ENCODE data around the gene SI. TPM values are rescaled to one million over a fixed set of nuclear protein-coding genes. Genes with fewer than 3 reads are reported as not detected.
"Not testable (repeated sequence)": the region's sequence is repeated elsewhere in the genome, so short reads cannot be mapped to it uniquely, and the experiment has no call there.

Gene SI

GRCh38 chr3:164962610-164963009, 115.7 kb downstream of the SI start:
- Histone ChIP-seq H3K4me1 (ENCODE audit: control insufficient read depth, insufficient read depth, low read length) (no peaks in the 10 kb centered on the region), H3K9ac (ENCODE audit: low read depth, low read length) (no peak overlapping the region), H3K27me3 (ENCODE audit: control insufficient read depth, insufficient read depth, low read length) (no peaks in the 10 kb centered on the region), H3K4me3 (ENCODE audit: low read length) (no peak overlapping the region), H3K36me3 (ENCODE audit: insufficient read depth, low read length) (no peaks in the 10 kb centered on the region), H3K9me3 (replicated peaks; ENCODE audit: low read length) (no peaks in the 10 kb centered on the region), H3K4me2 (ENCODE audit: low read length) (no peak overlapping the region)

GRCh38 chr3:164952966-164953365, 125.3 kb downstream of the SI start:
- H3K4me3 ChIP-seq (ENCODE audit: low read length): no peak overlapping the region
- no peak overlapping the region for H3K4me2 ChIP-seq (ENCODE audit: low read length)
- no peak overlapping the region for H3K9ac ChIP-seq (ENCODE audit: low read depth, low read length)
- H3K9me3 ChIP-seq (replicated peaks; ENCODE audit: low read length): no peaks in the 10 kb centered on the region
- no peaks in the 10 kb centered on the region for H3K27me3 ChIP-seq (ENCODE audit: control insufficient read depth, insufficient read depth, low read length)
- no peaks in the 10 kb centered on the region for H3K36me3 ChIP-seq (ENCODE audit: insufficient read depth, low read length)
- no peaks in the 10 kb centered on the region for H3K4me1 ChIP-seq (ENCODE audit: control insufficient read depth, insufficient read depth, low read length)

DNA sequence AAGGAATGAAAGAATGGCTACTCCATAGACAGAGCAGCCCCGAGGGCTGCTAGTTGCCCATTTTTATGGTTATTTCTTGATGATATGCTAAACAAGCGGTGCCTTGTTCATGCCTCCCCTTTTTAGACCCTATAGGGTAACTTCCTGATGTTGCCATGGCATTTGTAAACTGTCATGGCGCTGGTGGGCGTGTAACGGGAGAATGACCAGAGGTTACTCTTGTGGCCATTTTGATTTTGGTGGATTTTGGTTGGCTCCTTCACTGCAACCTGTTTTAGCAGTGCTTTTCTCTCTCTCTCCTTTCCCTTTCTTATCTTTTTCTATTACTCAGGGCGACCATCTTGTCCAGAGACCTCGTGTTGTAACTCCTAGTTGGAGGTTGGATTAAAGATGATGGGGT, 126.9 kb downstream of the SI start:
- not testable (repeated sequence) for H3K36me3 ChIP-seq (ENCODE audit: insufficient read depth, low read length); H3K27me3 ChIP-seq (ENCODE audit: control insufficient read depth, insufficient read depth, low read length); H3K4me1 ChIP-seq (ENCODE audit: control insufficient read depth, insufficient read depth, low read length); H3K9ac ChIP-seq (ENCODE audit: low read depth, low read length); H3K4me2 ChIP-seq (ENCODE audit: low read length); H3K9me3 ChIP-seq (replicated peaks; ENCODE audit: low read length); H3K4me3 ChIP-seq (ENCODE audit: low read length)

DNA sequence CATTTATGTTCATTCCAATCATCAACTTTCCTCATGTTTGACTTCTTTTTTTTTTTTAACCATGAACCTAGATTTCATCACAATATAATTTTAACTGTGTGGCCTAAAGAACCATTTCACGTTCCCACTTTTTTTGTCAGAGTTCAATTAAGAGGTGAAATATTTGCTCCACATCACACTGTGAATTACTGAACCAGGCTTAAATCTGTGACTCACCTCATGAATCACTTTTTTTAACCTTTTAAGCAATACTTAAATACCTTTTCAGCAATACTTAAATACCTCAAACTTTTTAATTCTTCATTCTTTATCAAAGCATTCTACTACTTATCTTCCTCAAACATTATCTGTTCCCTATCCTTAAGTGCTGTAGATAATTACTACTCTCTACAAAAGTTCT, 137.6 kb downstream of the SI start:
- H3K9me3 ChIP-seq (replicated peaks; ENCODE audit: low read length): peaks cover 3% of the 10 kb centered on the region
- H3K9ac ChIP-seq (ENCODE audit: low read depth, low read length): no peak overlapping the region
- no peak overlapping the region for H3K4me2 ChIP-seq (ENCODE audit: low read length)
- no peaks in the 10 kb centered on the region for H3K4me1 ChIP-seq (ENCODE audit: control insufficient read depth, insufficient read depth, low read length)
- no peak overlapping the region for H3K4me3 ChIP-seq (ENCODE audit: low read length)
- no peaks in the 10 kb centered on the region for H3K27me3 ChIP-seq (ENCODE audit: control insufficient read depth, insufficient read depth, low read length)
- no peaks in the 10 kb centered on the region for H3K36me3 ChIP-seq (ENCODE audit: insufficient read depth, low read length)

DNA sequence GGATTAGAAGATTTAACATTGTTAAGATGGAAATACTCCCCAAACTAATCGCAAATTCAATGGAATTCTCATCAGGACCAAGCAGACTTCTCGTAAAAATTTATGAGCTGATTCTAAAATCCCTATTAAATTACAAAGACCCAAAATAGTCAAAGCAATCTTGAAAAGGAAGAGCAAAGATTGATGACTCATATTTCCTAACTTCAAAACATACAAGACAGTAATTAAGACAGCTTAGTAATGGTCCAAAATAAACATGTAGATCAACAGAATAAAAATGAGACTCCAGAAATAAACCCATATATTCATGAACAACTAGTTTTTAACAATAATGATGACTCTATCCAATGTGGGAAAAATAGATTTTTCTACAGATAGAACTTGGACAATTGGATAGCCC, 148.7 kb downstream of the SI start:
- H3K4me1 ChIP-seq (ENCODE audit: control insufficient read depth, insufficient read depth, low read length): no peaks in the 10 kb centered on the region
- H3K36me3 ChIP-seq (ENCODE audit: insufficient read depth, low read length): no peaks in the 10 kb centered on the region
- H3K9ac ChIP-seq (ENCODE audit: low read depth, low read length): no peak overlapping the region
- peaks cover 14% of the 10 kb centered on the region for H3K9me3 ChIP-seq (replicated peaks; ENCODE audit: low read length)
- H3K4me3 ChIP-seq (ENCODE audit: low read length): no peak overlapping the region
- no peaks in the 10 kb centered on the region for H3K27me3 ChIP-seq (ENCODE audit: control insufficient read depth, insufficient read depth, low read length)
- H3K4me2 ChIP-seq (ENCODE audit: low read length): no peak overlapping the region

Small RNA genes within 50 kb of the gene (small RNA-seq; reads per million reads assigned to genes)
- not detected for gene RF00019
